HG03457 (cell line): ENCODE measurements around the gene NCOA3.

Experiments
- ATAC-seq: cut with Tn5 transposase; IDR thresholded peaks from one replicate; pipeline ENCODE4 v1.9.1; 2021; ENCODE audit warnings: moderate number of reproducible peaks; ENCODE audit not compliant: unreplicated experiment

The NCOA3 gene

GRCh38 chr20:47696856-47697255 lies 195.2 kb downstream of the NCOA3 start:
- no peak for ATAC-seq

GRCh38 chr20:47698142-47698541 lies 196.5 kb downstream of the NCOA3 start:
- ATAC-seq: no peak

GRCh38 chr20:47699818-47700217 lies 198.1 kb downstream of the NCOA3 start:
- ATAC-seq: no peak

GRCh38 chr20:47700327-47700726 lies 198.6 kb downstream of the NCOA3 start:
- ATAC-seq: no peak

- no peak for ATAC-seq
Measured at GRCh38 chr20:47701612-47702011, 199.9 kb downstream of the NCOA3 start.

GRCh38 chr20:47703748-47704147 lies 202.1 kb downstream of the NCOA3 start:
- ATAC-seq: no peak

- no peak for ATAC-seq
Measured at GRCh38 chr20:47704746-47705496, 203.2 kb downstream of the NCOA3 start.

- ATAC-seq: no peak
Measured at GRCh38 chr20:47705497-47705856, 203.8 kb downstream of the NCOA3 start.

- no peak for ATAC-seq
Measured at GRCh38 chr20:47706345-47706744, 204.7 kb downstream of the NCOA3 start.
